HEK293 (cell line): ENCODE data around the gene SPTLC2.

Source experiments
- BCL11B ChIP-seq: fragments of 450-650 bp; formaldehyde crosslinking; IDR thresholded peaks from 2 replicates; pipeline ENCODE4 v1.5.1; 2016; ENCODE audit warnings: low read depth, missing biosample characterization, missing genetic modification characterization
- HOXA7 ChIP-seq: sonication (generic); formaldehyde crosslinking; IDR thresholded peaks from 2 replicates; pipeline ENCODE4 v1.8.1; 2022; ENCODE audit warnings: missing genetic modification reagents, borderline replicate concordance
- KLF10 ChIP-seq: fragments of 450-650 bp; IDR thresholded peaks from 2 replicates; pipeline ENCODE4 v1.5.1; 2018; ENCODE audit warnings: missing biosample characterization, mild to moderate bottlenecking, missing genetic modification characterization
- KLF7 ChIP-seq: fragments of 450-650 bp; formaldehyde crosslinking; IDR thresholded peaks from 2 replicates; pipeline ENCODE4 v1.5.1; 2016; ENCODE audit warnings: missing biosample characterization, missing genetic modification characterization, borderline replicate concordance
- MEIS1 ChIP-seq: sonication (generic); formaldehyde crosslinking; IDR thresholded peaks from 2 replicates; pipeline ENCODE4 v1.8.1; 2022; ENCODE audit warnings: missing genetic modification reagents, mild to moderate bottlenecking, borderline replicate concordance
- SALL2 ChIP-seq: fragments of 450-650 bp; formaldehyde crosslinking; IDR thresholded peaks from 2 replicates; pipeline ENCODE4 v1.5.0; 2017; ENCODE audit warnings: missing biosample characterization, mild to moderate bottlenecking, missing genetic modification characterization, borderline replicate concordance
- ZBTB17 ChIP-seq: fragments of 450-650 bp; formaldehyde crosslinking; IDR thresholded peaks from 2 replicates; pipeline ENCODE4 v1.5.1; 2016; ENCODE audit warnings: missing biosample characterization, missing genetic modification characterization
- ZFP3 ChIP-seq: fragments of 450-650 bp; formaldehyde crosslinking; IDR thresholded peaks from 2 replicates; pipeline ENCODE4 v1.5.1; 2016; ENCODE audit warnings: low read depth, missing biosample characterization, missing genetic modification characterization
- ZNF10 ChIP-seq: fragments of 450-650 bp; formaldehyde crosslinking; IDR thresholded peaks from 2 replicates; pipeline ENCODE4 v1.5.1; 2017; ENCODE audit warnings: missing biosample characterization, missing genetic modification characterization
- ZNF174 ChIP-seq: fragments of 450-650 bp; formaldehyde crosslinking; IDR thresholded peaks from 2 replicates; pipeline ENCODE4 v1.5.0; 2017; ENCODE audit warnings: missing biosample characterization, mild to moderate bottlenecking, missing genetic modification characterization
- ZNF184 ChIP-seq: fragments of 450-650 bp; IDR thresholded peaks from 2 replicates; pipeline ENCODE4 v1.5.1; 2018; ENCODE audit warnings: missing biosample characterization, mild to moderate bottlenecking, missing genetic modification characterization
- ZNF19 ChIP-seq: fragments of 450-650 bp; formaldehyde crosslinking; IDR thresholded peaks from 2 replicates; pipeline ENCODE4; 2016; ENCODE audit warnings: missing biosample characterization, missing genetic modification characterization, low read depth
- ZNF202 ChIP-seq: fragments of 450-650 bp; formaldehyde crosslinking; IDR thresholded peaks from 2 replicates; pipeline ENCODE4 v1.5.1; 2016; ENCODE audit warnings: missing biosample characterization, missing genetic modification characterization, borderline replicate concordance
- ZNF248 ChIP-seq: fragments of 450-650 bp; formaldehyde crosslinking; IDR thresholded peaks from 2 replicates; pipeline ENCODE4 v1.5.1; 2017; ENCODE audit warnings: missing biosample characterization, missing genetic modification characterization
- ZNF341 ChIP-seq: fragments of 450-650 bp; formaldehyde crosslinking; IDR thresholded peaks from 2 replicates; pipeline ENCODE4; 2016; ENCODE audit warnings: low read depth, missing biosample characterization, missing genetic modification characterization
- ZNF350 ChIP-seq: fragments of 450-650 bp; formaldehyde crosslinking; IDR thresholded peaks from 2 replicates; pipeline ENCODE4 v1.5.0; 2017; ENCODE audit warnings: missing biosample characterization, mild to moderate bottlenecking, missing genetic modification characterization
- ZNF501 ChIP-seq: fragments of 450-650 bp; formaldehyde crosslinking; IDR thresholded peaks from 2 replicates; pipeline ENCODE4 v1.5.1; 2016; ENCODE audit warnings: missing biosample characterization, missing genetic modification characterization
- ZNF510 ChIP-seq: fragments of 450-650 bp; formaldehyde crosslinking; IDR thresholded peaks from 2 replicates; pipeline ENCODE4 v1.5.1; 2018; ENCODE audit warnings: mild to moderate bottlenecking, missing genetic modification characterization, missing biosample characterization; ENCODE audit not compliant: insufficient replicate concordance
- ZNF513 ChIP-seq: fragments of 450-650 bp; IDR thresholded peaks from 2 replicates; pipeline ENCODE4 v1.5.1; 2018; ENCODE audit warnings: missing biosample characterization, missing genetic modification characterization
- ZNF521 ChIP-seq: fragments of 450-650 bp; formaldehyde crosslinking; IDR thresholded peaks from 2 replicates; pipeline ENCODE4 v1.5.1; 2017; ENCODE audit warnings: missing biosample characterization, mild to moderate bottlenecking, missing genetic modification characterization
- ZNF580 ChIP-seq: fragments of 450-650 bp; formaldehyde crosslinking; IDR thresholded peaks from 2 replicates; pipeline ENCODE4 v1.5.1; 2016; ENCODE audit warnings: missing biosample characterization, missing genetic modification characterization
- ZNF621 ChIP-seq: fragments of 450-650 bp; formaldehyde crosslinking; IDR thresholded peaks from 2 replicates; pipeline ENCODE4 v1.5.1; 2017; ENCODE audit warnings: missing biosample characterization, missing genetic modification characterization
- ZNF704 ChIP-seq: fragments of 450-650 bp; formaldehyde crosslinking; IDR thresholded peaks from 2 replicates; pipeline ENCODE4 v1.5.1; 2016; ENCODE audit warnings: missing biosample characterization, missing genetic modification characterization
- ZNF76 ChIP-seq: fragments of 450-650 bp; formaldehyde crosslinking; IDR thresholded peaks from 2 replicates; pipeline ENCODE4; 2016; ENCODE audit warnings: low read depth, missing biosample characterization, missing genetic modification characterization, borderline replicate concordance
- ZNF785 ChIP-seq: fragments of 450-650 bp; formaldehyde crosslinking; IDR thresholded peaks from 2 replicates; pipeline ENCODE4 v1.5.1; 2016; ENCODE audit warnings: missing biosample characterization, missing genetic modification characterization
- ZNF792 ChIP-seq: fragments of 450-650 bp; formaldehyde crosslinking; IDR thresholded peaks from 2 replicates; pipeline ENCODE4 v1.5.1; 2016; ENCODE audit warnings: missing biosample characterization, missing genetic modification characterization
- ZXDB ChIP-seq: fragments of 450-650 bp; formaldehyde crosslinking; IDR thresholded peaks from 2 replicates; pipeline ENCODE4 v1.5.1; 2016; ENCODE audit warnings: missing biosample characterization, missing genetic modification characterization
- TF ChIP-seq, protein P1 (sequence below): fragments of 450-650 bp; formaldehyde crosslinking; IDR thresholded peaks from 2 replicates; pipeline ENCODE4 v1.5.1; 2017; ENCODE audit warnings: missing biosample characterization, missing genetic modification characterization
- TF ChIP-seq, protein P2 (sequence below): fragments of 450-650 bp; formaldehyde crosslinking; IDR thresholded peaks from 2 replicates; pipeline ENCODE4 v1.5.1; 2016; ENCODE audit warnings: missing biosample characterization, missing genetic modification characterization
- TF ChIP-seq, protein P3 (sequence below): fragments of 450-650 bp; formaldehyde crosslinking; IDR thresholded peaks from 2 replicates; pipeline ENCODE4 v1.5.1; 2016; ENCODE audit warnings: missing biosample characterization, missing genetic modification characterization
- TF ChIP-seq, protein P4 (sequence below): fragments of 450-650 bp; formaldehyde crosslinking; IDR thresholded peaks from 2 replicates; pipeline ENCODE4 v1.5.1; 2016; ENCODE audit warnings: missing biosample characterization, missing genetic modification characterization

Gene SPTLC2

GRCh38 chr14:77580964-77581505 lies 35.4 kb downstream of the SPTLC2 start (continued):
- TF ChIP-seq ZNF785 (tag by site-specific recombination) (no peak), ZNF341 (tag by site-specific recombination) (no peak), ZNF501 (tag by site-specific recombination) (no peak), ZXDB (peak; percentile 52), ZNF704 (tag by site-specific recombination) (no peak), HOXA7 (no peak), ZNF19 (tag by site-specific recombination) (no peak), MEIS1 (CRISPR knock-in tag) (no peak), ZNF513 (tag by site-specific recombination) (no peak), ZNF202 (tag by site-specific recombination) (no peak), ZNF792 (no peak), KLF7 (tag by site-specific recombination) (no peak), ZNF174 (no peak), ZNF10 (tag by site-specific recombination) (no peak), ZNF248 (no peak), ZNF521 (no peak), KLF10 (tag by site-specific recombination) (peak; percentile 45; the same call in 1 of the 2 replicates), ZNF580 (tag by site-specific recombination) (no peak), ZNF510 (no peak), ZFP3 (no peak), ZNF621 (tag by site-specific recombination) (no peak), SALL2 (tag by site-specific recombination) (no peak), ZNF76 (tag by site-specific recombination) (no peak), ZNF184 (tag by site-specific recombination) (no peak), ZBTB17 (tag by site-specific recombination) (peak; percentile 41; the same call in 1 of the 2 replicates), ZNF350 (no peak), BCL11B (tag by site-specific recombination) (peak; percentile 62; the same call in 1 of the 2 replicates)
- TF ChIP-seq, protein P1, sequence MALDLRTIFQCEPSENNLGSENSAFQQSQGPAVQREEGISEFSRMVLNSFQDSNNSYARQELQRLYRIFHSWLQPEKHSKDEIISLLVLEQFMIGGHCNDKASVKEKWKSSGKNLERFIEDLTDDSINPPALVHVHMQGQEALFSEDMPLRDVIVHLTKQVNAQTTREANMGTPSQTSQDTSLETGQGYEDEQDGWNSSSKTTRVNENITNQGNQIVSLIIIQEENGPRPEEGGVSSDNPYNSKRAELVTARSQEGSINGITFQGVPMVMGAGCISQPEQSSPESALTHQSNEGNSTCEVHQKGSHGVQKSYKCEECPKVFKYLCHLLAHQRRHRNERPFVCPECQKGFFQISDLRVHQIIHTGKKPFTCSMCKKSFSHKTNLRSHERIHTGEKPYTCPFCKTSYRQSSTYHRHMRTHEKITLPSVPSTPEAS = no peak
- TF ChIP-seq, protein P2, sequence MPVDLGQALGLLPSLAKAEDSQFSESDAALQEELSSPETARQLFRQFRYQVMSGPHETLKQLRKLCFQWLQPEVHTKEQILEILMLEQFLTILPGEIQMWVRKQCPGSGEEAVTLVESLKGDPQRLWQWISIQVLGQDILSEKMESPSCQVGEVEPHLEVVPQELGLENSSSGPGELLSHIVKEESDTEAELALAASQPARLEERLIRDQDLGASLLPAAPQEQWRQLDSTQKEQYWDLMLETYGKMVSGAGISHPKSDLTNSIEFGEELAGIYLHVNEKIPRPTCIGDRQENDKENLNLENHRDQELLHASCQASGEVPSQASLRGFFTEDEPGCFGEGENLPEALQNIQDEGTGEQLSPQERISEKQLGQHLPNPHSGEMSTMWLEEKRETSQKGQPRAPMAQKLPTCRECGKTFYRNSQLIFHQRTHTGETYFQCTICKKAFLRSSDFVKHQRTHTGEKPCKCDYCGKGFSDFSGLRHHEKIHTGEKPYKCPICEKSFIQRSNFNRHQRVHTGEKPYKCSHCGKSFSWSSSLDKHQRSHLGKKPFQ (tag by site-specific recombination) = peak; percentile 90
- TF ChIP-seq, protein P3, sequence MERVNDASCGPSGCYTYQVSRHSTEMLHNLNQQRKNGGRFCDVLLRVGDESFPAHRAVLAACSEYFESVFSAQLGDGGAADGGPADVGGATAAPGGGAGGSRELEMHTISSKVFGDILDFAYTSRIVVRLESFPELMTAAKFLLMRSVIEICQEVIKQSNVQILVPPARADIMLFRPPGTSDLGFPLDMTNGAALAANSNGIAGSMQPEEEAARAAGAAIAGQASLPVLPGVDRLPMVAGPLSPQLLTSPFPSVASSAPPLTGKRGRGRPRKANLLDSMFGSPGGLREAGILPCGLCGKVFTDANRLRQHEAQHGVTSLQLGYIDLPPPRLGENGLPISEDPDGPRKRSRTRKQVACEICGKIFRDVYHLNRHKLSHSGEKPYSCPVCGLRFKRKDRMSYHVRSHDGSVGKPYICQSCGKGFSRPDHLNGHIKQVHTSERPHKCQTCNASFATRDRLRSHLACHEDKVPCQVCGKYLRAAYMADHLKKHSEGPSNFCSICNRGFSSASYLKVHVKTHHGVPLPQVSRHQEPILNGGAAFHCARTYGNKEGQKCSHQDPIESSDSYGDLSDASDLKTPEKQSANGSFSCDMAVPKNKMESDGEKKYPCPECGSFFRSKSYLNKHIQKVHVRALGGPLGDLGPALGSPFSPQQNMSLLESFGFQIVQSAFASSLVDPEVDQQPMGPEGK (tag by site-specific recombination) = no peak
- TF ChIP-seq, protein P4, sequence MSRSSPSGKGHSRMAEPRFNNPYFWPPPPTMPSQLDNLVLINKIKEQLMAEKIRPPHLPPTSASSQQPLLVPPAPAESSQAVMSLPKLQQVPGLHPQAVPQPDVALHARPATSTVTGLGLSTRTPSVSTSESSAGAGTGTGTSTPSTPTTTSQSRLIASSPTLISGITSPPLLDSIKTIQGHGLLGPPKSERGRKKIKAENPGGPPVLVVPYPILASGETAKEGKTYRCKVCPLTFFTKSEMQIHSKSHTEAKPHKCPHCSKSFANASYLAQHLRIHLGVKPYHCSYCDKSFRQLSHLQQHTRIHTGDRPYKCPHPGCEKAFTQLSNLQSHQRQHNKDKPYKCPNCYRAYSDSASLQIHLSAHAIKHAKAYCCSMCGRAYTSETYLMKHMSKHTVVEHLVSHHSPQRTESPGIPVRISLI (tag by site-specific recombination) = peak; percentile 86
